Germinal center (tissue), 1 donor: ENCODE results near the gene ZNF101.

Experiments
- DNase-seq: peaks from one replicate; pipeline ENCODE4 v3.0.0; 2012; ENCODE audit warnings: mixed read lengths, low spot score

Gene ZNF101

DNA sequence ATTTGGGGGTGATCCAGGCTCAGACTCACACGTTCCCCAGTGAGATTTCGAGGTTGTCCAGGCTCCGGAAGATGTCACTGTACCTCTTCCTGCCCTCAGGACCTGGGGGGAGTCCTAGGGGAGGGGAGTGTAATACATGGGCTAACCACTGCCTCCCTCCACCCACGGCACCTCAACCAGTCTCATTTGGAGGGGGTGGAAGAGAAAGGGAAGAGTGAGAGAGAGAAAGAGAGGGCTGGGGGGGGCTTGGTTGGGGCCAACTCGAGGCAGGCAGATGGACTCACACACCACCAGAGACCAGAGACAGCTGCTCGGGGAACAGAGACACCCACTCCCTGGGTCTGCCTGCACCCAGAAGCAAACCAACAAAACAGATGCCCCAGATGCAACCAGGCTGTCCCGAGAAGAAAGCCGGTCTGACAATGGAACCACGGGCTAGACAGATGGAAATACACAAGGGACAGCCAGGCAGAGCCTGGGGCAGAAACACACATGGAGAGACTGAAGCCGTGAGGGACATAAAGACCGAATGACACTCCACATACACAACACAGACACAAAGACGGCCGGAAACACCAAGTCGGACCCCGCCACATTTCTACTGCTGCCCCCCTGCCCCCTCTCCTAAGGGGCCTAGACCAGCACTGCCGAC, 26.0 kb upstream of the ZNF101 start:
- DNase-seq, result peak; percentile 30

DNA sequence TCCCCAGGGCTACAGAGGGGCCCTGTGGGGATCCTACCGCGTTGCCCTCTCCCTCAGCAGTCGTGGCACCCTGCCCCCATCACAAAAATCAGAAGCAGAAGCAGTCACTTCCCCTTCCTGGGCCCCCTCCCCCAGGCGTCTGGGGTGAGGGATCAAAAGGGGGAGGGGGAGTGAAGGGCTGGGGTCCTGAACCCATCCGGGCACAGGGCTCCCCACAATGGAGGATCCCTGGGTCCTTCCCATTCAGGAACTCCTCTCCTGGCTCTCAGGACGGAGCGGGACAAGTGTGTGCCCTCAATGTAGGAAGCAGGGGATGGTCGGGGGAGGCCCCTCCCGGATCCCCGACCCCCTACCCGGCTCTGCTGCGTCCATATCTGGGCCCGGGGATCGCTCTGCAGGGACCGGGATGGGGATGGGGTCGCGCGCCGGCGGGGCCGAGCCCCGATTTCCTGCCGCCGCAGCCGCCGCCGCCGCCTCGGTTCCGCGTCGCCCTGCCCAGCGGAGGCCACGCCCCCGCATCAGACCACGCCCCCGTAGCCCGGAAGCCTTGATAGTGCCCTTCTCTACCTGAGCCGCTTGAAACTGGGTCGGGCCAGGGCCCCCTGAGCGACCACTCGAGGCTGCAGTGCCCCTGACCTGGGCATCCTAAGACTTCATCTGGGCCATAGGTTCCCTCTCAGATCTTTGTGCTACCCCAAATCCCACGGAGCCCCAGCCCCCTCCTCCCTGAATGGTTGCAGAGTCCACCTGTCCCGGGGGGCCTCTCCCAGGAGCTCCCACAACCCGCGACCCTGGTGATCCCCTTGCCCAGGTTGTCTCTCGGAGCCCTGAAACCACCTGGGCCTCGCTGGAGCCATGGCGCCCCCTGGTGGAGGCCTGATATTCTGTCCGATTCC, 25.2 kb upstream of the ZNF101 start, which contains the start of gene GMIP:
GMIP (minus strand) TSS at position 500 of the 896 bp plus-strand sequence; CDS start at position 372, 128 bp downstream.
- peak; percentile 96 for DNase-seq

DNA sequence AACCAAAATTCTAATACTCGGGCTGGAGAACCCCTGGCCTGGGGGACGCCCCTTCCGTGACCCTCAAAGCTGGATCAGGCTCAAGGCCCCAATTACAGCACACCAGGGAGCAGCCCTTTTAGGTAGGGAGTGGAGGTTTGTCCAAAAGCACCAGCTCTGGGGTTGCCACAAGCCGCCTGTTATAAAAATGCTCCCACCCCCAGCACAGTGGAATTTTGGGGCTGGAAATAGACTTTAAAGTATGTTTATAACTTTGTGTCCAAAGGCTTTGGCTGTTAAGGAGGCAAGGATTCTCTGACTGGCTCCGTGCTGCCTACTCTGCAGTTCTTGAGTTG, 24.6 kb upstream of the ZNF101 start:
- no peak for DNase-seq

DNA sequence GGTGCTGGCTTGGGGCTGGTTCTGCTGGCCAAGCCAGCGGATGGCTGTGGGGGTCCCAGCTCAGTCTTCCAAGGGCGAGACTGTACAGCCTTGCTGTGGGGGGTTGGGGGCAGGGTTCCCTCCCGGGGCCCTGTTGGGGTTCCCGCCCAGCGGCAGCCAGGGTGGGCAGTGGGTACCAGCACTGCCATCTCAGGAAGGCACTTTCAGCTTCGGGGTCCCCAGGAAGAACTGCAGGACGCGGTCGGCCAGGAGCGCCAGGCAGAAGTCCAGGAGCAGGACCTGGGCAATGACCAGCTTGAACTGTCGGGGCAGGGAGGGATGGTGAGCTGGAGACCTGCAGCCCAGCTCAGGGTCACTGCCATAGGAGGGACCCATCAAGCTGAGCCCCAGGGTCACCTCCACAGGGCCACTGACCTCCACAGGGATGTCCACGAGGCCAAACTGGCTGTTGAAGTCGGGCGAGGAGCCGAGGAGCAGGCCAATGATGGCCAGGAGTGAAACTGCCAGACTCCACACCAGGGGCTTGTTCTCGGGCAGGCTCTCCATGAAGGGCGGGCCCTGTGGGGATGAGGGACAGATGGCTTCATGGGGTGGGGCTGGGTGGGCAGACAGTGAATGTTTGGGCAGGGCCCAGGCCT, 23.3 kb upstream of the ZNF101 start:
- DNase-seq, result no peak

DNA sequence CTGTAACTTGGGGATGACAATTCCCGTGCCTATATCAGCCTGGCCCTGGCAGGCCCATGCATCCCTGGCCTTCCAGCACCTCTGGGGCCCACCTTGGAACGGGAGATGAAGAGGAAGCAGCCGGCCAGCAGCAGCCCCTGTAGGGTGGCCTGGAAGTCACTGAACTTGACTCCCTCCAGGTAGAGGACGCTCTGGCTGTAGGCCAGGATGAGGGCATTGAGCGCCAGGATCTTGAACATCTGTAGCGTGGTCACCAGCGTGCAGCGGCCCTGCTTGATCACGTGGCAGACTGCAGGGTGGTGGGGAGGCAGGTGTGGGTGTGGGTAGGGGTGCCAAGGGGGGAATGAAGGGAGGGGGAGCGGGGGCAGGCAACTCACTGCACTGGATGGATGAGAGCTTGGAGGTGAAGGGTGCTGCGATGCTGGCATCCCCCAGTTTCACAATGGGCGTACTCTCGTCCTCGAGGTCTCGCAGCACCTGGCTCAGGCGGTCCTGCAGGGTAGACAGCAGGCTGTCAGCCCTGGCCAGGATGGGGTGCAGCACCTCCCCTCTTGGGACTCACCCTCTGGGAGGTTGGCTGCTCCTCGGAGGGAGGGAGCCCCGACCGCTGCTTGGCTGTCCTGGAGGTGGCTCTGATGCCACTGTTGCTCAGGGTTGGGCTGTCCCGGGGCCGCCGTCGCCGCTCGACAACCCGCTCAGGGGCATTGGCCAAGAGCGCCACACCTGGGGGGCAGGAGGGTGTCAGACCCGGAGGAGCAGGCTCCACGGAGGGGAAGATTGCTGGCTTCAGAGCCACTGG, 21.4 kb upstream of the ZNF101 start:
- no peak for DNase-seq

DNA sequence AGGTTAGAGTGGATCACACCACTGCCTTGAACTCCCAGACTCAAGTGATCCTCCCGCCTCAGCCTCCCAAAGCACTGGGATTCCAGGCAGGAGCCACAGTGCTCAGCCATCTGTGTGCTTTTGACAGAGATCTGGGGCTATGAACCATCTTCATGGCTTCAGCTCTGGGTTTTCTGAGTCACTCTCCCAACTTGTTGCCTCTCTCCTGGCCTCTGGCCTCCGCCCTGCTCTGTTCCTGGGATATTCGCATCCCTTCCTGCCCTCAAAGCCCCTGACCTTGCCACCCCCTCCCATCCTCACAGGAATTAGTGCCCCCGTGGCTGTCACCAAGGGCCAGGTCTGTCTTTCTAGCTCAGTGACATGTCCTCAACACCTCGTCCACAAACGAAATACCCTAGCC, 19.5 kb upstream of the ZNF101 start:
- DNase-seq, result no peak

DNA sequence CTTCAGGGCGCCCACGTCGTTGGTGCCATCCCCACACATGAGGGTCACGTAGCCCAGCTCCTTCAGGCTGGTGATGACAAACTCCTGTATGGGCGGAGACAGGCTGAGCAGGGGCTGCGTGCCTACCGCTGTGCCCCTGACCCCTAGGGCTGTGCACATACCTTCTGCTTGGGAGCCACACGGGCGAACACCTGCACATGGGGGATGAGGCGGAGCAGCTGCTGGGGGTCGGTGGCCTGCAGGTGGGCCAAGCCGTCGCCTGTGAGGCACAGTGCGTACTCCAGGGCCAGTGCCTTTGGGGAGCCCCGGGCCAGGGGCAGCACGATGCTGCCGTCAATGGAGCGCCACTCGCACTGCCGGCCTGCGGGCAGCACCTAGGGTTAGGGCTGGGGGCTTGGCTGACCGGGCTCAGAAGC, 19.1 kb upstream of the ZNF101 start:
- DNase-seq, result no peak

DNA sequence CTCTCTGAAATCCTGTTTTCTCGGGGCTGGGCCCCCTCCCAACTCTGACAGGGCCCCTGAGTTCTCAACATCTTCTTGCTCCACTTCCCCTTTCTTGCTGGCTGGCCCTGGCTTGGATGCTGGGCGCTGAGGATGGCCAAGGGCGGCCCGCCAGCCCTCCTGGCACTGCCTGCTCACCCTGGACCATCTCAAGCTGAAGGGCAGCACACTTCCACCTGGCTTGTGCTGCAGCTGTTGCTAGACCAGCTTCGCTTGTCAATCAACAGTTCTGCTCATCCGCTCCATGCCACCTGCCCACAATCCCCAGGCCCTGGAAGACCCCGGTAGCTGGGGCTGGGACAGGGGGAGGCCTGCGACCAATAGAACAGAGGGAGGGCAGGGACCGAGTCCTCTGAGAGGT, 18.3 kb upstream of the ZNF101 start:
- DNase-seq, result no peak

DNA sequence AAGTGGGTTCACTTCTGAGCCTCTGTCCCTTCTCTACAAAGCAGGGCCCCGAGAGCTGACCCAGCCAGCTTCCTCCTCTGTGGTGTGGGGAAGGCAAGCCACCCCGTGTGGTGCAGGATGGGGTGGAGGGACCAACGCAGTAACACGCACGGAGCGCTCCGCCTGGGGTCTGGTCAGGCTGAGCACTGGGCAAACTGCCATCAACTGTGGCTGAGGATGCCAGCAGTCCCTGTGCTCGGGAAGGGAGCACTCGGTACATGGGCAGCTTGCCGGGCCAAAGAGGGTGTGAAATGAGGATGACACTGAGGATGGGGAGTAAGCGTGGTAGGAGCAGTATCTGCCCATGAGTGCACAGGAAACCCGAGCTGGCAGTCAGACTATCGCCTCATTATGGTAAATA, 17.6 kb upstream of the ZNF101 start:
- DNase-seq, result no peak

DNA sequence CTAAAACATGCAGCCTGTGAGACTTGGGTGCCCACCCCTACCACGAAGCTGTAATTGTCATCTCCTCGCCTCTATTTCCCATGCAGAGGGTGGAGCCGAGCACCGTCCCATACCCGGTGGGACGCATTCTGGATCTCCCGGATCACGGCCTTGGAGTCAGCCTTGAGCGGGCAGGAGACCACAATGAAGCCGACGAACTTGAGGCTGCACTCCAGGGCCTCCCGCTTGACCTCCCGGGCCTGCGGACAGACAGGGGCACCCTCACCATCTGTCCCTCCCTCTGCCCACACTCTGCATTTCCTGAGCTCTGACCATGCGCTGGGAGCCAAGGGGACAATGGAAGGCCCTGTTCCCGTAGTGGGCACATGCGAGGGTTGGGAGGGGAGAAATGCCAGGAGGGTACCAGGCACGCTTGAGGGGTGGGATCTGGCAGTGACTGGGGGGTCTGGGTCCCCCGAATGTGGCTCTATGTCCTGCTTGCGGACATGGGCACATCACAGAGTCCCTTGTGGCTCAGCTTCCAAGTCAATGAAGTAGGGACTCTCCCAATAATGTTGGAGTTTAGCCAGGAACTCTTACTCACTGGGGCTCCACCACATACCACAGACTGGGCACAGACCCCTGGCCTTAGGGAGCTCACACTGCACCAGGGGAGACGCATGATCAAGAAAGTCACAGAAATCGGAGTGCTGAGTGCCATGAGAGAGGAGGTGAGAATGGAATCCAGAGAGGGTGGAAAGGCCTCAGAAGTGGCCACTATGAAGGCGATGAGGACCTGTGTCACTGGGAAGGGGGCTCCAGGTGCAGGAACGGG, 15.9 kb upstream of the ZNF101 start:
- no peak for DNase-seq

DNA sequence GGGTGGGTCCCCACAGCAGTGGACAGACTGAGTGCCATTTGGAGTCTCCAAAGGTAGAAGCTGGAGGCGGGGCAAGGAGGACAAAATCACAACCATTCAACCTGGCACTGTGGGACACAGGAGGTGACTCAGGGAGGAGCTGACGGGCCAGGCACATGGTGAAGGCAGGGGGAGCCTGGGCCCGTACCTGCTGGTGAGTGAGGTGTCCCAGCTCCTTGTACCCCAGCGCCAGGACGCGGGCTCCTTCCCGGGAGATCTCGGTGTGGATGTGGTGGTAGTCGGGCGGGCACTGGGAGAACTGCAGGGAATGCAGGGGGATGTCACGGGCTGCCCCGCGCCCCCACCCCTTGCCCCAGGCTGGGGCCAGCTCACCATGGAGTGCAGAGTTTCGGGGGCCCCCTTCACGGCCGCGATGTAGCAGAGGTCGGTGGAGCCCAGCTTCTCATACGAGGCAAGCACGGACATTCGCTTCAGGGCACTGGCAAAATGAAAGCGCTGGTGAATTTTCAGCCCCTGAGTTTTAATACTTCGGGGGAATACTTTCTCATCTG, 15.0 kb upstream of the ZNF101 start:
- DNase-seq, result no peak

DNA sequence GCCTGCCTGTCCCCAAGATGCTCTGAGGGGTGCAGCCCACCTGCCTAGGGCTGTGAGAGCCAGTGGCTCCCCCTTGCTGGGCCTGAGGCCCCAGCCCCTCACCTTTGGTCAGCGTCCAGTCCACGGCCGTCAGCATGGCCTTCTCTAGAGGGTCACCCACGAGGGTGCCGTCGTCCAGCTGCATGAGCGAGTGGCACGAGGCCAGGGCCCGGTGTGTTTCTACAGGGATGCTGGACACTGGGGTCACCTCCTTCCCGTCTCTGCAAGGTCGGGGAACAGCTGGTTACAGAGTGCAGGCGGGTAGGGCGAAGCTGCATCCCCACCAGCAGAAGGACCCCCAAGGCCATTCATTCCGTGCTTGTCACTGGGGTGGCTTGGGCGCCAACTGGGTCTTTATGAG, 14.2 kb upstream of the ZNF101 start:
- no peak for DNase-seq

DNA sequence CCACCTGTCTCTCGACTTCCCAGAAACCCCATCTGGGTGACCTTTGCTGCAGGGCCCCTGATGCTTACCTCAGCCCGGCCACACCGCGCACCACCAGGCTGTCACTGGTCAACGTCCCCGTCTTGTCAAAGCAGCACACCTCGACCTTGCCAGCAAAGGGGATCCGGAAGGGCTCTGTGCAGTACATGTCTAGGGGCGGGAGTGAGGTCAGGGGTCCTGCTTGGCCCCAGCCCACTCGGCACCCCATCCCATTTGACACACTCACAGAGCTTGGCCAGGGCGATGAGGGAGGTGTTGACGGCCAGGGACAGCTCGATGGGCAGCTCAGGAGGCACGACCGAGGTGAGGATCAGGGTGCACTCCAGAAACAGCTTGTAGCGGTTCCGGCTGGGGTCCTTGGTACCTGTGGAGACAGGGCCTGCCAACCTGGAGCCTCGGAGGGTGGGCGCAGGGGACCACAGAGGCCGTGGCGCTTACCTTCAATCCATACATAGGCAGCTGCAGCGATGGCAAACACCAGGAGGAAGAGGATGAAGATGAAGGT, 13.5 kb upstream of the ZNF101 start:
- no peak for DNase-seq

DNA sequence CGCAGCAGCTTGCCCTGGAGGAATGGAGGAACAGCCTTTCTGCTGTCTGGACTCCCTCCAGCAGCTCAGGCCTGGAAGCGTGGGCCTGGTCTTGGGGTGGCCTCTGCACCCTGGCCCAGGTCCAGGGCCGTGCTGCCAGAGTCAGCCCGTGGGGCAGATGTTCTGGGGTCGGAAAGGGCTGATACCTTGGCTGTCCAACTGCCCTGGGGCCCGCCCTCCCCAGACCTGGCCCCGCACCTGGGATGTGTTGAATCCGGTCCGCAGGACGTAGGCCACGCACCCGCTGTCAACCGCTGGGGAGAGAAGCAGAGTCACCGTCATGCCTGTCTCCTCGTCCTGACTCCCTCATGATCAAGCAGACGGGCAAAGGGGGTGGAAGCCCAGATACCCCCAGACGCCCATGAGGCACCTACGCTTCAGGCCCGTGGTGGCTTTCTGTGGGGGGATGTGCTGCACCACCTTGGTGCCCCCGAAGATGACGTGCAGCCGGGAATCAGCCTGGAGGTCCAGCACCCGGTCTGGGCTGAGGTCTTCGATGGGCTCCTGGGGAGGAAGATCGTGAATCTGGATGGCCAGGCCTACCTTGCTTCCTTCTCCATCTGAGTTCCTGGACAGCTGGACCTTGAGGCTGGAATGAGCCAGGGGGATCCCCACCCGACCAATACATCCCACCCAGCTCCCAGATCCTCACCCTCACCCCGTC, 12.8 kb upstream of the ZNF101 start:
- no peak for DNase-seq

DNA sequence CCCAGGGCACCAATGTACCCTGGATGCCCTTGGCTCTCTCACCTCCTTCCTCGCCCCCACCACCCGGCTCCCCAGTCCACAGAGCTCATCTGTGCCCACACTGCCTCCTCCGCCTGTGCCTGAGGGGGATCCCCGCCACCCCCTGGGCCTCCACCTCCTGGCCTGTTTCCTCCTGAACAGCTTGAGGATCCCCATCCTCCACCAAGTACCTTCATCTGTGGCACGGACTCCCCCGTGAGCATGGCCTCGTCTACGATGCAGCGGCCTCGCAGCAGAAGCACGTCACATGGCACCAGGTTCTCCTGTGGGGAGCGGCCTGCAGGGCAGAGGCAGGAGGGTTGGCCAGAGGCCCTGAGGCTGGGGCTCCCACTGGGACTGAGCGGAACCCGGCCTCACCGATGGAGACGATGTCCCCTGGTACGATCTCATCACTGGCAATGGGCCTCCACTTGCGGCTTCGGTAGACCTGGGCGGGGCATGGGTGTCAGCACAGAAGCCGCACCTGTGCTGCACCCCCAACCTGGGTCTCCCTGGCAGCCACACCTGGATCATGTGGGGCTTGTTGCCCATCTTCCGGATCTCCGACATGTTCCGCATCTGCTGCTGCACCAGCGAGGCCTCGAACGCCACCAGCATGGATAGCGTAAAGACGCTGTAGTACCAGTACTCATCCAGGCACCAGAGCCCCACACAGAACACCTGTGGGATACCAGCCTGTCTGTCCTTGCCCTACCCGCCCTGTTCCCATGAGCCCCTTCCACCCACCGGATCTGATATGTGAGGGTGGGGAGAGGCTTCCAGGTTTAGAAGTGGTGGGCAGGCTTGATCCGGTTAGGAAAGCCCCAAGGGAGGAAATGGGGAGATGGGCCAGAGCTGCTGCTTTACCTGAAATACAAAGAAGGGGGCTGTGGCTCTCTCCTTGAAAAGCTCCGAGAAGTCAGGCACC, 11.9 kb upstream of the ZNF101 start:
- no peak for DNase-seq

DNA sequence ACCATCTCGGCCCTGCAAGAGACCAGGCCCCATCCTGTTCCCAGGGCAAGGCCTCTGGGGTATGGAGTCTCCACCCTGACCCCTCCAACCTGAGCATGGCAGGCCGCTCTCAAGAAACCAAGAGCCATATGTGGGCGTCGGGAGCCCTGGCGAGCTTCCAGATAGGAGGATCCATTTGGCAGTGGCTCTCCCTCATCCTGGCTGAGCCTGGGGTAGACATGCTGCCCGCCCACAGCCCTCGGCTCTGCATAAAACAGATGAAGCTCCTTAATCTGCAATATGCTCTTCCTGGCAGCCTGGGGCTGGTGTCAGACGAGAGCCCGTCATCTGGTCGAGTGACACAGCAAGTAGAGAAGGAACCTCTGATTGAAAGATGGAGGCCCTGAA, 11.2 kb upstream of the ZNF101 start:
- DNase-seq, result no peak

DNA sequence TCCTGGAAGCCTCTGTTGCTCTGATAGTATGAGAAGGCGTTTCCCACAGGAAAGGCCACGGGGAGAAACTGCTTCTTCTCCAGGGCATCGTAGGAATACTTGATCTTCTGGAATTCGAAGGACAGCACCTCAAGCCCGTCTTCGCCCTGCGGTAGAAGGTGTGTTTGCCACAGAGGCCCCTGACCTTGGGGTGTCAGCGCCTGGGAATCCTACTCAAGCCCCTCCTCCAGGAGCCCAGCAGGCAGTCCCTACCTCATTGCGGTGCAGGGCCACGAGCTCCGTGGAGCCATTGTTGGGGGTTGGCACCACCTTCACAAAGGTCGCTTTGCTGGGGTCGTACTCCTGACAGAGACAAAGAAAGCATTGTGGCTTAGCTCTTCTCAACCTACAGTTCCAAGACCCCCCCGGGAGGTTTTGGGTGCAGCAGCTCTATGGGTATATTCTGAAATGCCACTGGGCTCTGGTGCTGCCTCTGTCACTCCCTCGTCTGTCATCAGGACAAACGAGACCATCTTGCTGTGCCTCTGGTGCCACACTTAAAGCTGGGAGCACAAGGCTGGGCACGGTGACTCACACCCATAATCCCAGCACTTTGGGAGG, 8.9 kb upstream of the ZNF101 start:
- no peak for DNase-seq

DNA sequence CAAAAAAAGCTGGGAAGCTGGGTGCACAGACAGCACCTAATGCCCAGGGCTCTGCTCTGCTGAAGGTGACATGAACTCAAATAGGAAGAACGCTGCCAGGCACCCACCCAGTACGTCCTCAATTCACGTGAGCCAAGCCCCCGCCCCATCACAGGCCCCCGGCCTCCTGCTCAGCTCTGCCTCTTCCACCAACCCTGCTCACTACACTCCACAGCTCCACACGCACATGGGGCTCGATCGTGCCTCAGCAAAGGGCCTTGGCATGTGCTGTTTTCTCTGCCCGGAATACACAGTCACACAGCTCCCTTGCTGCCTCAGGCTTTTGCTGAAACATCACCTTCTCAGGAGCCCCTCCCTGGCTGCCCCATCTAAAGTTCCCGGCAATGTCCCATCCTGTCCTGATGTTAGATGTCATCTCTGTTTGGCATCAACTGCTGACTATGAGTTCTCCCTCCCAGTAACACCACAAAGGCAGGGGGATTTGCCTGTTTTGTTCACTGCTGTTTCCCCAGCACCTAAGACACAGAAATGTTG, 7.4 kb upstream of the ZNF101 start:
- no peak for DNase-seq
